PC-9 (cell line): Measurements from ENCODE around the gene NCK2. TPM values are rescaled to one million over a fixed set of nuclear protein-coding genes. Genes with fewer than 3 reads are reported as not detected.

Experiments used
- BruUV-seq: library from RNA; stranded (reverse); fragments of 400-500 nt; replicated peaks from 2 replicates; lab custom pipeline; 2021; lab: Mats Ljungman, UMichigan
- CTCF ChIA-PET: fragments of 300-600 bp; sonication (Branson Sonifier 250); formaldehyde crosslinking; loops from one replicate; lab custom pipeline; 2022; ENCODE audit warnings: antibody characterized with exemption; lab: Charles Lee
- POLR2A ChIA-PET: fragments of 300-600 bp; sonication (Branson Sonifier 250); formaldehyde crosslinking; loops from one replicate; lab custom pipeline; 2022; ENCODE audit warnings: antibody characterized with exemption; ENCODE audit not compliant: unreplicated experiment; lab: Charles Lee
- DNase-seq, 2 experiments: peaks; one replicate each; pipeline versions ENCODE4 v3.0.0 to v3.0.0-alpha.2; 2015 to 2022; ENCODE audit warnings: mixed read lengths in 1 of 2
- H2AFZ ChIP-seq: fragments of 200-600 bp; sonication (generic); 2 replicates; pipeline ENCODE4 v1.8.1; 2017; ENCODE audit warnings: antibody characterized with exemption
- H3F3A ChIP-seq: fragments of 200-600 bp; sonication (generic); 2 replicates; pipeline ENCODE4 v1.8.1; 2017; ENCODE audit warnings: antibody characterized with exemption, mild to moderate bottlenecking, low read depth; ENCODE audit not compliant: insufficient read depth
- H3K27ac ChIP-seq: fragments of 200-600 bp; sonication (generic); 2 replicates; pipeline ENCODE4 v1.6.1; 2016; ENCODE audit warnings: mixed run types
- H3K27me3 ChIP-seq: fragments of 200-600 bp; sonication (generic); 2 replicates; pipeline ENCODE4 v1.6.1; 2016; ENCODE audit warnings: low read depth, mixed run types; ENCODE audit not compliant: insufficient read depth
- H3K36me3 ChIP-seq: fragments of 200-600 bp; sonication (generic); 2 replicates; pipeline ENCODE4 v1.6.1; 2016; ENCODE audit warnings: low read depth, mixed run types
- H3K4me1 ChIP-seq: fragments of 200-600 bp; sonication (generic); replicated peaks from 2 replicates; pipeline ENCODE4 v1.6.1; 2016; ENCODE audit warnings: mixed run types; ENCODE audit not compliant: insufficient read depth
- H3K4me2 ChIP-seq: fragments of 200-600 bp; sonication (generic); 2 replicates; pipeline ENCODE4 v1.6.1; 2017; ENCODE audit warnings: mixed run types
- H3K4me3 ChIP-seq: fragments of 200-600 bp; sonication (generic); 2 replicates; pipeline ENCODE4 v1.6.1; 2016; ENCODE audit warnings: mixed run types
- H3K79me2 ChIP-seq: fragments of 200-600 bp; sonication (generic); 2 replicates; pipeline ENCODE4 v1.6.1; 2017; ENCODE audit warnings: low read depth, mixed run types
- H3K9me2 ChIP-seq: fragments of 200-600 bp; sonication (generic); 2 replicates; pipeline ENCODE4 v1.8.1; 2017; ENCODE audit warnings: mild to moderate bottlenecking; ENCODE audit not compliant: insufficient read depth
- H3K9me3 ChIP-seq: fragments of 200-600 bp; sonication (generic); 2 replicates; pipeline ENCODE4 v1.8.1; 2016; ENCODE audit warnings: low read depth; ENCODE audit not compliant: insufficient read depth
- H4K20me1 ChIP-seq: fragments of 200-600 bp; sonication (generic); 2 replicates; pipeline ENCODE4 v1.8.1; 2017; ENCODE audit not compliant: insufficient read depth
- EZH2 ChIP-seq: fragments of 200-600 bp; sonication (generic); IDR thresholded peaks from 2 replicates; pipeline ENCODE4 v1.8.0; 2017; ENCODE audit warnings: antibody characterized with exemption, low read depth
- intact Hi-C: fragments of 100-400 bp; cut with micrococcal nuclease; formaldehyde crosslinking; loops from one replicate; pipeline ENCODE4 v1.10.0; 2022; ENCODE audit not compliant: unreplicated experiment
- total RNA-seq: library from RNA; stranded (reverse); gene quantifications from 2 replicates; pipeline ENCODE4 v1.2.3, GENCODE V29; 2021
- TF ChIP-seq, protein P1 (sequence below): fragments of 200-600 bp; sonication (generic); conservative IDR thresholded peaks from 2 replicates; pipeline ENCODE4 v1.6.1; 2017; ENCODE audit warnings: mixed run types, antibody characterized with exemption, mild to moderate bottlenecking, moderate library complexity

Gene NCK2
- total RNA-seq, 1 experiment from 2014 or later = 26.0 TPM

- intact Hi-C loops = no loop called here
- POLR2A ChIA-PET = no interaction called here
Observed at GRCh38 chr2:105731511-105731910, 13.2 kb upstream of the NCK2 start.

GRCh38 chr2:105732101-105732500 lies 12.6 kb upstream of the NCK2 start:
- intact Hi-C loops = no loop called here
- H4K20me1 ChIP-seq = no peaks in the 10 kb centered on the region
- no peaks in the 10 kb centered on the region for H3F3A ChIP-seq
- H3K4me1 ChIP-seq = no peaks in the 10 kb centered on the region
- 0 out of 2 replicates have a peak, but pooled peaks cover 3% of the 10 kb centered on the region for H3K9me3 ChIP-seq
- ChIA-PET CTCF (no interaction called here), POLR2A (no interaction called here)
- no peaks in the 10 kb centered on the region for H3K9me2 ChIP-seq
- H3K36me3 ChIP-seq = no peaks in the 10 kb centered on the region
- TF ChIP-seq, protein P1, sequence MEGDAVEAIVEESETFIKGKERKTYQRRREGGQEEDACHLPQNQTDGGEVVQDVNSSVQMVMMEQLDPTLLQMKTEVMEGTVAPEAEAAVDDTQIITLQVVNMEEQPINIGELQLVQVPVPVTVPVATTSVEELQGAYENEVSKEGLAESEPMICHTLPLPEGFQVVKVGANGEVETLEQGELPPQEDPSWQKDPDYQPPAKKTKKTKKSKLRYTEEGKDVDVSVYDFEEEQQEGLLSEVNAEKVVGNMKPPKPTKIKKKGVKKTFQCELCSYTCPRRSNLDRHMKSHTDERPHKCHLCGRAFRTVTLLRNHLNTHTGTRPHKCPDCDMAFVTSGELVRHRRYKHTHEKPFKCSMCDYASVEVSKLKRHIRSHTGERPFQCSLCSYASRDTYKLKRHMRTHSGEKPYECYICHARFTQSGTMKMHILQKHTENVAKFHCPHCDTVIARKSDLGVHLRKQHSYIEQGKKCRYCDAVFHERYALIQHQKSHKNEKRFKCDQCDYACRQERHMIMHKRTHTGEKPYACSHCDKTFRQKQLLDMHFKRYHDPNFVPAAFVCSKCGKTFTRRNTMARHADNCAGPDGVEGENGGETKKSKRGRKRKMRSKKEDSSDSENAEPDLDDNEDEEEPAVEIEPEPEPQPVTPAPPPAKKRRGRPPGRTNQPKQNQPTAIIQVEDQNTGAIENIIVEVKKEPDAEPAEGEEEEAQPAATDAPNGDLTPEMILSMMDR = no peak
- no peak for TF ChIP-seq EZH2
- no peak overlapping the region for H2AFZ ChIP-seq
- no peaks in the 10 kb centered on the region for H3K79me2 ChIP-seq
- H3K4me2 ChIP-seq = no peak overlapping the region
- BruUV-seq = no TSS peak
- DNase-seq = no peak
- no peak overlapping the region for H3K4me3 ChIP-seq
- peaks cover 11% of the 10 kb centered on the region; the same call in 1 of the 2 replicates for H3K27me3 ChIP-seq
- H3K27ac ChIP-seq = no peak overlapping the region

More at GRCh38 chr2:105731511-105731910, 13.2 kb upstream of the NCK2 start:
- no peak for DNase-seq
- H3K4me2 ChIP-seq = no peak overlapping the region
- H3K27me3 ChIP-seq = peaks cover 11% of the 10 kb centered on the region; the same call in 1 of the 2 replicates
- no peaks in the 10 kb centered on the region for H3F3A ChIP-seq
- no peak overlapping the region for H3K4me3 ChIP-seq
- no peaks in the 10 kb centered on the region for H4K20me1 ChIP-seq
- H3K79me2 ChIP-seq = no peaks in the 10 kb centered on the region
- no peaks in the 10 kb centered on the region for H3K9me2 ChIP-seq
- CTCF ChIA-PET = interaction anchor here (0.6 kb wide), 1 partner anchor 77 kb away, joined by 3 read pairs; no protein-coding TSS in a partner anchor
- TF ChIP-seq, protein P1 = no peak
- no peak for TF ChIP-seq EZH2
- H3K27ac ChIP-seq = no peak overlapping the region
- H3K4me1 ChIP-seq = no peaks in the 10 kb centered on the region
- no peak overlapping the region for H2AFZ ChIP-seq
- 0 out of 2 replicates have a peak, but pooled peaks cover 3% of the 10 kb centered on the region for H3K9me3 ChIP-seq
- no peaks in the 10 kb centered on the region for H3K36me3 ChIP-seq
- BruUV-seq = no TSS peak

- no peaks in the 10 kb centered on the region for H3K36me3 ChIP-seq
- ChIA-PET POLR2A (no interaction called here), CTCF (no interaction called here)
- no peaks in the 10 kb centered on the region for H3K4me1 ChIP-seq
- no peaks in the 10 kb centered on the region for H3F3A ChIP-seq
- peaks cover 11% of the 10 kb centered on the region; the same call in 1 of the 2 replicates for H3K27me3 ChIP-seq
- no peak overlapping the region for H3K4me2 ChIP-seq
- BruUV-seq = no TSS peak
- H4K20me1 ChIP-seq = no peaks in the 10 kb centered on the region
- DNase-seq = no peak
- no peaks in the 10 kb centered on the region for H3K79me2 ChIP-seq
- H3K27ac ChIP-seq = no peak overlapping the region
- H3K9me2 ChIP-seq = no peaks in the 10 kb centered on the region
- intact Hi-C loops = no loop called here
- no peak overlapping the region for H2AFZ ChIP-seq
- no peak overlapping the region for H3K4me3 ChIP-seq
- 0 out of 2 replicates have a peak, but pooled peaks cover 3% of the 10 kb centered on the region for H3K9me3 ChIP-seq
- TF ChIP-seq, protein P1 = no peak
Observed at GRCh38 chr2:105732955-105733607, 11.6 kb upstream of the NCK2 start.
